Activated T-helper 9 cell treated with anti-CD3 and anti-CD28 coated beads, Interleukin-2, amount 50 U/mL, for 16 hours (primary cell): ENCODE measurements around the gene NDUFS7.

Source experiments
- DNase-seq: peaks from one replicate; pipeline ENCODE4 v3.0.0-alpha.2; 2020; ENCODE audit warnings: low read depth

Gene NDUFS7

GRCh38 chr19:1365319-1366269 is 18.1 kb upstream of the NDUFS7 start:
- no peak for DNase-seq

GRCh38 chr19:1366296-1366695 is 17.4 kb upstream of the NDUFS7 start:
- no peak for DNase-seq

- no peak for DNase-seq
Measured at GRCh38 chr19:1366899-1367870, 16.5 kb upstream of the NDUFS7 start.

DNA sequence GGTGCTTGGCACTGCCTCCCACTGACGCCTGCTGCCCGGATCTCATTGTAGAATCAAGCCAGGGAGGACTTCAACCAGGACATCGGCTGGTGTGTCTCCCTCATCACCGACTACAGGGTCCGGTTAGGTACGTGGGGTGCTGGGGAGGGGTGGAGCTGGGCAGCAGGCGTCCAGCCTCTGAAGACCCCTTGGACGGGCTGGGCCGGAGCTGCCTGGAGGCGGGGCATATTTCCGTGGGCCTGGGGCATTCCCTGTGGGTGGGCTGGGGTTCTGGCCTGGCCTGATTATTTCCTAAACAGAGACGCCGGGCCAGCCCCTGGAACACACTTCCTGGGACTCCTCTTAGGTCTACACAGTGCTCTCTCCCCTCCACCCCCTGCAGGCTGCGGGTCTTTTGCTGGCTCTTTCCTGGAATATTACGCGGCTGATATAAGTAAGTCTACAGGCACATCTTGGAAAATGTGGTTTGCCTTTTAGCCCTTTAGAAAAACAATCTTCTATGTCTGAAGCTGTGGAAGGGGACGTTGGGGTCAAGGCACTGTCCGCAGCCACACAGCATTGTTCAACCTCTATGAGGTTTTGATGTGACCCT is 14.4 kb upstream of the NDUFS7 start:
- DNase-seq, result no peak

- DNase-seq, result no peak
Measured at GRCh38 chr19:1370579-1371361, 12.9 kb upstream of the NDUFS7 start.

GRCh38 chr19:1373042-1373533 is 10.6 kb upstream of the NDUFS7 start:
- no peak for DNase-seq

DNA sequence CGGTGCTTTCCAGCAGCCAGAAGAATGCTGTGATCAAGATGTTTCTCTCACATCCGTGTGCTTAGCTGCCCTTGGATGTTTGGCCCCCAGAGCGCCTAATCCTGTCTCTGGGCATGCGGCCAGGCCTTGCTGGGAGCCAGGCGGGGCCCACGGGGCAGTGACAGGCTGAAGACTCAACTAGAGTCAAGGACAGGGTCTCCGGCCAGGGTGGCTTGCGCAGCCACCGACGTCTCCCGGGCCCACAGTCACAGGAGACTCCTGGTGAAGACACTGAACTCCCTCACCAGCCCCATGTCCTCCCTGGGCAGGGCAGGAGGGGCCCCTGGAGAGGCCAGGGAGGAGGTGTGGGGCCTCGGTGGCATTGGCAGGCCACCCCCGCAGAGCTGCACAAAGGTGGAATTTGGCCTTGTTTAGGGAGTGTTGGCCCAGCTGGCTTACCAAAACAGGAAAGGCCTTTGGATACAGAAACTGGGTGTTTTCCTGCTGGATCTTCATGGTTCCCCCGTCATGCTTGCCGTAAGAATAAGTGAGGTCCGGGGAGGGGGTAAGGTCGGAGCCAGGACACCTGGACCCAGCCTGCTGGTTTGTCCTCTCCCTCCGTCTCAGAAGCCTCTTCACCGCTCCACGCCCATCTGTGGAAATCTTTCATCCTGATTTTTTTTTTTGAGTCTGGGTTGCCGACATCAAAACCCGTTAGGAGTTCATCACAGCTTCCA is 10.0 kb upstream of the NDUFS7 start:
- no peak for DNase-seq

DNA sequence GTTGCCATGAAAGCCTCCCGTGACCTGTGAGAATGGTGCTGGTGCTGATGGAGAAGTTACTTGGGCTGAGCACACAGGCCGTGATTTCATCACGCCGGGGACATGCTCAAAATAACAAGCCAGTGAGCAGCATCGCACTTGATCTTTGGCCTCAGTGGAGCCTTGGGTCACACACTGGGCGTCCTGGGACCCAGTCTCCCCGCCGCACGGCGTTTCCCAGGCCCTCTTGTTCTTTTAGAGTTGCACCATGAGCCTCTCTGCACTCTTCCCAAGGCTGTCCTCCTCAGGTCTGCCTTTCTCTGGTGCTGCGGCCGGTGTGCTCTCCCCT is 9.5 kb upstream of the NDUFS7 start:
- no peak for DNase-seq

DNA sequence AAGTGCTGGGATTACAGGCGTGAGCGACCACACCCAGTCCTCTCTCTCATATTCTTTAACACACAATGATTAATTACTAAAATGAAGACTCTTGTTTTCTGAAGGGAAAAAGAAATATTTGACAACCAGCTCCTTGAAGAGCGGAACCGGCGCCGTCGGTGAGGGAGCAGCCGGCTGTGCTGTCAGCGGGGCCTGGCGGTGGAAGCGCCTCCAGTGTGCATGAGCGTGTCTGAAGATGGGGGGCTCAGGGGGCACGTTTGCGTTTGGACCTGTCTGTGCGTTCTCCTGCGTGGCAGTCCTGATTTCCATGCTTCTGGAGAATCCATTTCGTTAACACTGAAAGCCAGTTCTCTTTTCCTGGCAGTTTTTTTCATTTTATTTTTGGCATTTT is 7.3 kb upstream of the NDUFS7 start:
- DNase-seq, result no peak

GRCh38 chr19:1377176-1377964 is 6.3 kb upstream of the NDUFS7 start:
- no peak for DNase-seq

DNA sequence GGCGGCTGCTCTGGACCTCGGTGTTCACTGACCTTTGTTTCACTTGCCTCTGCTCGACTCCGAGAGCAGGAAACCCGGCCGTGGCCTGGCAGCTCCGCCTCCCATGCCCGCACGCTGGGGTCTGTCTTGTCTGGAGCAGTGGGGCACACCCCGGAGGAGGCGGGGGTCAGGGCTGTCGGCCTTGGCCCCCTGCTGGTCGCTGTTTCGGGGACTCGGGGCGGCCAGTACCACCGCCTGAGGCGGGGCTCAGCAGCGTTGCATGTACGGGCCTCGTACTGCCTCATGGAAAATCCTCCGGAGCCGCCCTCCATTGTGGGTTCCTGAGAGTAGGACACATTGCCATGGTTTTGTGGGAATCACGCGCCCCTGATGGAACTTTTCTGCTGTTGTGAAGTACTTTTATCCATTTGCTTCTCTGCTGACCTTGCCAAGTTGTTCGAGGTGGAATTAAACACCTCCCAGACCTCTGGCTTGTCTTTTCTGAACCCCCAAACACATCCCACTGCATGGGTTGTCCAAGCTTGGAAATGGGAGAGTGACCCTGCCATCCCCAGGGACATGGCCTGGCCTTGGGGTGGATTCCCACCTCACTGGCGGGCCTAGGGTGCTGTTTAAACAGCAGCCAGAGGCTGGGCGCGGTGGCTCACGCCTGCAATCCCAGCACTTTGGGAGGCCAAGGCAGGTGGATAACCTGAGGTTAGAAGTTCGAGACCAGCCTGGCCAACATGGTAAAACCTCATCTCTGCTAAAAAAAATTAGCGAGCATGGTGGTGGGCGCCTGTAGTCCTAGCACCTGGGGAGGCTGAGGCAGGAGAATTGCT is 5.5 kb upstream of the NDUFS7 start:
- no peak for DNase-seq

- no peak for DNase-seq
Measured at GRCh38 chr19:1379126-1379905, 4.4 kb upstream of the NDUFS7 start.

- no peak for DNase-seq
Measured at GRCh38 chr19:1379961-1380489, 3.7 kb upstream of the NDUFS7 start.

DNA sequence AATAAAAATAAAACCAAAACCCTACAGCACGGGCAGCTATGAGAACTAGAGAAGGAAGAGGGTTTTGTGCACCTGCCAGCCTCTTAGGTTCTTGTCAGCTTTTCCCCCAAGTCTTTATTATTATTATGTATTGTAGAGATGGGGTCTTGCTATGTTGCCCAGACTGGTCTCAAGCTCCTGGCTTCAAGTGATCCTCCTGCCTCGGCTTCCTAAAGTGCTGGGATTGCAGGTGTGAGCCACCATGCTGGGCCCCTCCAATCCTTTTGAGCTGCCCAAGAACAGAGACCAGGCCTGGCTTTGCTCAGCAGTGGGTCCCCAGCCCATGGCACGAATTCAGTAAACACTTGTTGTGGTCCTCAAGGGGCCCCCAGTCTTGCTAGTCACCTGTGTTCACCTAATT is 1.5 kb upstream of the NDUFS7 start:
- no peak for DNase-seq

GRCh38 chr19:1383017-1383311 is 743 bp upstream of the NDUFS7 start:
- no peak for DNase-seq

DNA sequence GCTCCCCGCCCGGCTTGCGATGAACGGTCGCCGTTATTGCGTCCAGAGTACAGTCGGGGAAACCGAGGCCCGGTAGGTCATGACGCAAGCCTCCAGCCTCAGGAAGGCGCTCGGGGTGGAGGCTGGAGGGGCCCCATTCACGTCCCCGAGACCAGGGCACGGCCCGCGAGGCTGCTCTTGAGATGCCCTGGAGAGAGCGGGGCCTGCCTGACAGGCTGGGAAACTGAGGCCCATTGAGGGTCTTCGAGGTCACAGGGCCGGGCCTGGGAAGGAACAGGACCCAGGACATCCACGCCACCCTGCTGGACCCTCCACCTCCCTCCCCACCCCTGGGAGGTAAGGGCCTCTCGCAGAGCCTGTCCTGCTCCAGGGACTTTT is 367 bp downstream of the NDUFS7 start:
- no peak for DNase-seq

- no peak for DNase-seq
Measured at GRCh38 chr19:1384478-1385110, 887 bp downstream of the NDUFS7 start.

- no peak for DNase-seq
Measured at GRCh38 chr19:1385816-1386215, 2.1 kb downstream of the NDUFS7 start.
